ENCODE results near the gene SMYD2.

Gene SMYD2

GRCh38 chr1:214249651-214250050, 31.3 kb upstream of the SMYD2 start:
- no peak for ATAC-seq (ENCODE audit: insufficient read depth, low read depth)
- H3K4me3 ChIP-seq (ENCODE audit: low read depth in 1 of 2, low read length in 2 of 2): no peak overlapping the region
- H3K27ac ChIP-seq (ENCODE audit: low read length): no peak overlapping the region
- DNase-seq: no peak
- no peaks in the 10 kb centered on the region for H3K36me3 ChIP-seq (ENCODE audit: insufficient read depth, low read length)
- H3K4me1 ChIP-seq (ENCODE audit: insufficient read depth, low read length): no peaks in the 10 kb centered on the region
- H2AFZ ChIP-seq (ENCODE audit: low read depth, low read length): no peak overlapping the region
- H4K20me1 ChIP-seq (ENCODE audit: insufficient read depth, low read length): no peaks in the 10 kb centered on the region
- H3K9ac ChIP-seq (ENCODE audit: low read depth, low read length): no peak overlapping the region
- peaks cover 7% of the 10 kb centered on the region for H3K27me3 ChIP-seq (ENCODE audit: insufficient read depth, low read length, poor library complexity)
- TF ChIP-seq, protein P1, sequence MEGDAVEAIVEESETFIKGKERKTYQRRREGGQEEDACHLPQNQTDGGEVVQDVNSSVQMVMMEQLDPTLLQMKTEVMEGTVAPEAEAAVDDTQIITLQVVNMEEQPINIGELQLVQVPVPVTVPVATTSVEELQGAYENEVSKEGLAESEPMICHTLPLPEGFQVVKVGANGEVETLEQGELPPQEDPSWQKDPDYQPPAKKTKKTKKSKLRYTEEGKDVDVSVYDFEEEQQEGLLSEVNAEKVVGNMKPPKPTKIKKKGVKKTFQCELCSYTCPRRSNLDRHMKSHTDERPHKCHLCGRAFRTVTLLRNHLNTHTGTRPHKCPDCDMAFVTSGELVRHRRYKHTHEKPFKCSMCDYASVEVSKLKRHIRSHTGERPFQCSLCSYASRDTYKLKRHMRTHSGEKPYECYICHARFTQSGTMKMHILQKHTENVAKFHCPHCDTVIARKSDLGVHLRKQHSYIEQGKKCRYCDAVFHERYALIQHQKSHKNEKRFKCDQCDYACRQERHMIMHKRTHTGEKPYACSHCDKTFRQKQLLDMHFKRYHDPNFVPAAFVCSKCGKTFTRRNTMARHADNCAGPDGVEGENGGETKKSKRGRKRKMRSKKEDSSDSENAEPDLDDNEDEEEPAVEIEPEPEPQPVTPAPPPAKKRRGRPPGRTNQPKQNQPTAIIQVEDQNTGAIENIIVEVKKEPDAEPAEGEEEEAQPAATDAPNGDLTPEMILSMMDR (IDR thresholded peaks at IDR 0.05; ENCODE audit: borderline replicate concordance, extremely low read depth, low read length, poor library complexity, severe bottlenecking): no peak
- no peak for TF ChIP-seq EZH2 (IDR thresholded peaks at IDR 0.05; ENCODE audit: borderline replicate concordance, low read depth, low read length, severe bottlenecking)
- H3K9me3 ChIP-seq (ENCODE audit: insufficient read depth, low read length, severe bottlenecking): no peaks in the 10 kb centered on the region
- H3K79me2 ChIP-seq (ENCODE audit: insufficient read depth, low read length): no peaks in the 10 kb centered on the region
- no peak overlapping the region for H3K4me2 ChIP-seq (ENCODE audit: insufficient read depth, low read length)

DNA sequence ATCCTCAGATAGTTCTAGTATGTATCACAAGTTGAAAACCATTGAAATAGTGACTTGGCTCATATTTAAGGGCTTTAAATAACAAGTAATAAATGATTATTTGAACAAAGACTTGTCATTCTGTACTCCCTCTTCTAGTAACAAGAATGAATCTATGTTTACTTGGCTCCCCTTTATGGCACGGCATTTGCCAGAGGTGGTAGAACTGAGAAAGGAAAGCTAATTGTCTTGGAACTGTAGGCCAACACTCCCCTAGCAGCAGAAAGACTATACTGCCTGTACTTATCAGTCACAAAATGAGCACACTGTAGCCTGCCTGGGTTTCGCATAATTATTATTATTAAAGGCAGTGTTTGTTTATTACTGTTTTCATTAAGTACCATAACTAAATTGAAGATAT, 29.6 kb upstream of the SMYD2 start:
- H3K4me1 ChIP-seq (ENCODE audit: insufficient read depth, low read length): no peaks in the 10 kb centered on the region
- no peak overlapping the region for H3K4me3 ChIP-seq (ENCODE audit: low read depth in 1 of 2, low read length in 2 of 2)
- no peak for TF ChIP-seq EZH2 (IDR thresholded peaks at IDR 0.05; ENCODE audit: borderline replicate concordance, low read depth, low read length, severe bottlenecking)
- DNase-seq (no peak), ATAC-seq (ENCODE audit: insufficient read depth, low read depth) (no peak)
- H2AFZ ChIP-seq (ENCODE audit: low read depth, low read length): no peak overlapping the region
- H3K36me3 ChIP-seq (ENCODE audit: insufficient read depth, low read length): no peaks in the 10 kb centered on the region
- H3K79me2 ChIP-seq (ENCODE audit: insufficient read depth, low read length): no peaks in the 10 kb centered on the region
- H3K4me2 ChIP-seq (ENCODE audit: insufficient read depth, low read length): no peak overlapping the region
- H3K9me3 ChIP-seq (ENCODE audit: insufficient read depth, low read length, severe bottlenecking): no peaks in the 10 kb centered on the region
- no peak overlapping the region for H3K27ac ChIP-seq (ENCODE audit: low read length)
- peaks cover 7% of the 10 kb centered on the region for H3K27me3 ChIP-seq (ENCODE audit: insufficient read depth, low read length, poor library complexity)
- no peaks in the 10 kb centered on the region for H4K20me1 ChIP-seq (ENCODE audit: insufficient read depth, low read length)
- H3K9ac ChIP-seq (ENCODE audit: low read depth, low read length): no peak overlapping the region

- Histone ChIP-seq H3K9me3 (ENCODE audit: insufficient read depth, low read length, severe bottlenecking) (no peaks in the 10 kb centered on the region), H3K27me3 (ENCODE audit: insufficient read depth, low read length, poor library complexity) (peaks cover 14% of the 10 kb centered on the region), H3K4me1 (ENCODE audit: insufficient read depth, low read length) (no peaks in the 10 kb centered on the region), H2AFZ (ENCODE audit: low read depth, low read length) (no peak overlapping the region), H3K36me3 (ENCODE audit: insufficient read depth, low read length) (no peaks in the 10 kb centered on the region), H3K4me2 (ENCODE audit: insufficient read depth, low read length) (no peak overlapping the region), H4K20me1 (ENCODE audit: insufficient read depth, low read length) (no peaks in the 10 kb centered on the region), H3K4me3 (ENCODE audit: low read depth in 1 of 2, low read length in 2 of 2) (no peak overlapping the region), H3K27ac (ENCODE audit: low read length) (no peak overlapping the region), H3K79me2 (ENCODE audit: insufficient read depth, low read length) (no peaks in the 10 kb centered on the region), H3K9ac (ENCODE audit: low read depth, low read length) (no peak overlapping the region)
- TF ChIP-seq, protein P1 (IDR thresholded peaks at IDR 0.05; ENCODE audit: borderline replicate concordance, extremely low read depth, low read length, poor library complexity, severe bottlenecking): no peak
- no peak for TF ChIP-seq EZH2 (IDR thresholded peaks at IDR 0.05; ENCODE audit: borderline replicate concordance, low read depth, low read length, severe bottlenecking)
- no peak for DNase-seq
- ATAC-seq (ENCODE audit: insufficient read depth, low read depth): no peak
These were observed 25.4 kb upstream of the SMYD2 start for GRCh38 chr1:214255509-214255908.

DNA sequence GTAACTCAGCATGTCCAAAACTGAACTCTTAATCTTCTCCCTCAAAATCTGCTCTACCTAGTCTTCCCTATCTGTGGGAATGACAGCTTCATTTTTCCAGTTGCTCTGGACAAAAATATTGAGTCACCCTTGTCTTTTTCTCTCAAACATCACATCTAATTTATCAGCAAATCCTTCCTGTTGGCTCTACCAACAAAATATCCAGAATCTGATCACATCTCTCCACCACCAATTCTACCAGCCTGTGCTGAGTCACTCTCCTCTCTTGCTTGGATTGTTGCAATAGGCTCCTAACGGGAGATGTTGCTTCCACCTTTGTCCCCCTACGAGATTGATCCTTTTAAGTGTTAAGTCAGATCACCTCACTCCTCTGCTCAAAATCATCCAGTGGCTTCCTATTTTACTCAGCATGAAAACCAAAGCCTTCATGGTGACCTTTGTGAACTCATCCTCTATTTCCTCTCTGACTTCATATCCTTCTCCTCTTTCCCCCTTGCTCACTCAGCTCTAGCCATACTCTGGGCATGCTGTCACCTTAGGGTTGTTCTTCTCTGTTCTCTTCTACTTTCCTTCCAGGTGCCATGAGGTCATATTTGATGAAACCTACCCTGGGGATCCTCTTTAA, 21.5 kb upstream of the SMYD2 start:
- Histone ChIP-seq H3K4me2 (ENCODE audit: insufficient read depth, low read length) (no peak overlapping the region), H3K27ac (ENCODE audit: low read length) (no peak overlapping the region), H3K27me3 (ENCODE audit: insufficient read depth, low read length, poor library complexity) (peaks cover 35% of the 10 kb centered on the region), H3K9me3 (ENCODE audit: insufficient read depth, low read length, severe bottlenecking) (no peaks in the 10 kb centered on the region), H3K36me3 (ENCODE audit: insufficient read depth, low read length) (no peaks in the 10 kb centered on the region), H3K4me3 (ENCODE audit: low read depth in 1 of 2, low read length in 2 of 2) (no peak overlapping the region), H3K79me2 (ENCODE audit: insufficient read depth, low read length) (no peaks in the 10 kb centered on the region), H2AFZ (ENCODE audit: low read depth, low read length) (no peak overlapping the region), H3K9ac (ENCODE audit: low read depth, low read length) (no peak overlapping the region), H3K4me1 (ENCODE audit: insufficient read depth, low read length) (peaks cover 4% of the 10 kb centered on the region), H4K20me1 (ENCODE audit: insufficient read depth, low read length) (no peaks in the 10 kb centered on the region)
- ATAC-seq (ENCODE audit: insufficient read depth, low read depth): no peak
- TF ChIP-seq, protein P1 (IDR thresholded peaks at IDR 0.05; ENCODE audit: borderline replicate concordance, extremely low read depth, low read length, poor library complexity, severe bottlenecking): no peak
- no peak for TF ChIP-seq EZH2 (IDR thresholded peaks at IDR 0.05; ENCODE audit: borderline replicate concordance, low read depth, low read length, severe bottlenecking)
- no peak for DNase-seq

Data from DND-41 (cell line).